HL-60 (cell line): ENCODE data around the gene TTYH2.
"Not testable (repeated sequence)": the region's sequence is repeated elsewhere in the genome, so short reads cannot be mapped to it uniquely, and the experiment has no call there.

ENCODE experiments used
- DNase-seq, 2 experiments: peaks; one replicate each; pipeline ENCODE4 v3.0.0-alpha.2; 2010 to 2020; ENCODE audit warnings: low read depth in 1 of 2, low spot score in 1 of 2
- H3K27ac ChIP-seq: fragments of 250-450 bp; sonication (Bioruptor Pico); replicated peaks from 2 replicates; pipeline ENCODE4 v1.5.1; 2020; ENCODE audit warnings: mild to moderate bottlenecking, moderate library complexity
- H3K27me3 ChIP-seq: fragments of 250-450 bp; sonication (Bioruptor Pico); 2 replicates; pipeline ENCODE4 v1.5.1; 2021; ENCODE audit warnings: mild to moderate bottlenecking, moderate library complexity; ENCODE audit not compliant: insufficient read depth, poor library complexity, severe bottlenecking
- H3K4me3 ChIP-seq: replicated peaks from 2 replicates; pipeline ENCODE4 v1.5.1; 2011; ENCODE audit warnings: mild to moderate bottlenecking, control low read depth, low read length; ENCODE audit not compliant: insufficient read depth
- GABPA ChIP-seq: IDR thresholded peaks from 2 replicates; pipeline ENCODE4 v1.6.1; 2012; ENCODE audit warnings: low read depth
- POLR2AphosphoS5 ChIP-seq: IDR thresholded peaks from 2 replicates; pipeline ENCODE4 v1.6.1; 2012; ENCODE audit warnings: low read depth
- SPI1 ChIP-seq: IDR thresholded peaks from 2 replicates; pipeline ENCODE4 v1.6.1; 2012; ENCODE audit warnings: low read depth, mild to moderate bottlenecking, borderline replicate concordance
- TF ChIP-seq, protein P1 (sequence below): IDR thresholded peaks from one replicate; pipeline ENCODE4 v1.5.1; 2011; ENCODE audit warnings: low read length, control low read depth, inconsistent platforms; ENCODE audit not compliant: insufficient read depth
- TF ChIP-seq, protein P2 (sequence below): IDR thresholded peaks from 2 replicates; pipeline ENCODE4 v1.6.1; 2012; ENCODE audit warnings: low read depth; ENCODE audit not compliant: insufficient replicate concordance

The TTYH2 gene

DNA sequence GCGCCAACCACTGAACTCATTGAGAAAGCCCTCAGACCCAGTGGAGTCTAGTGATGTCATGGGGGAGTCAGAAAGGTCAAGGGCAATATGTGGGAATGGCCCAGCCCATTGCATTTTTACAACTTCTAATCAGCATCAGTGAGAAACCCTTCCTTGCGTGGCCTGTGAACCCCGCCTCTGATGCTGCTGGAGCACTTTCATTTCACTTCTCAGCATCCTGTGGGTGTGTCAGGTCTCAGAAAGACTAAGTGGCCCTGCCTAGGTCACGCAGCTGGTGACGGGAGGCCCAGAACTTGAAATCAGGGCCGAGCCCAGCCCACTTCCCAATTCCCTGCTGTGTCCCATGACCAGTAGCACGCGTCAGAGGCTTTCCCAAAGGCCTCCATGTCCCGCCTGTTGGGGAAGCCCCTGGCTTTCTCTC lies 66.7 kb downstream of the TTYH2 start:
- TF ChIP-seq GABPA (no peak), SPI1 (no peak), POLR2AphosphoS5 (no peak)
- TF ChIP-seq, protein P1, sequence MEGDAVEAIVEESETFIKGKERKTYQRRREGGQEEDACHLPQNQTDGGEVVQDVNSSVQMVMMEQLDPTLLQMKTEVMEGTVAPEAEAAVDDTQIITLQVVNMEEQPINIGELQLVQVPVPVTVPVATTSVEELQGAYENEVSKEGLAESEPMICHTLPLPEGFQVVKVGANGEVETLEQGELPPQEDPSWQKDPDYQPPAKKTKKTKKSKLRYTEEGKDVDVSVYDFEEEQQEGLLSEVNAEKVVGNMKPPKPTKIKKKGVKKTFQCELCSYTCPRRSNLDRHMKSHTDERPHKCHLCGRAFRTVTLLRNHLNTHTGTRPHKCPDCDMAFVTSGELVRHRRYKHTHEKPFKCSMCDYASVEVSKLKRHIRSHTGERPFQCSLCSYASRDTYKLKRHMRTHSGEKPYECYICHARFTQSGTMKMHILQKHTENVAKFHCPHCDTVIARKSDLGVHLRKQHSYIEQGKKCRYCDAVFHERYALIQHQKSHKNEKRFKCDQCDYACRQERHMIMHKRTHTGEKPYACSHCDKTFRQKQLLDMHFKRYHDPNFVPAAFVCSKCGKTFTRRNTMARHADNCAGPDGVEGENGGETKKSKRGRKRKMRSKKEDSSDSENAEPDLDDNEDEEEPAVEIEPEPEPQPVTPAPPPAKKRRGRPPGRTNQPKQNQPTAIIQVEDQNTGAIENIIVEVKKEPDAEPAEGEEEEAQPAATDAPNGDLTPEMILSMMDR: no peak
- TF ChIP-seq, protein P2, sequence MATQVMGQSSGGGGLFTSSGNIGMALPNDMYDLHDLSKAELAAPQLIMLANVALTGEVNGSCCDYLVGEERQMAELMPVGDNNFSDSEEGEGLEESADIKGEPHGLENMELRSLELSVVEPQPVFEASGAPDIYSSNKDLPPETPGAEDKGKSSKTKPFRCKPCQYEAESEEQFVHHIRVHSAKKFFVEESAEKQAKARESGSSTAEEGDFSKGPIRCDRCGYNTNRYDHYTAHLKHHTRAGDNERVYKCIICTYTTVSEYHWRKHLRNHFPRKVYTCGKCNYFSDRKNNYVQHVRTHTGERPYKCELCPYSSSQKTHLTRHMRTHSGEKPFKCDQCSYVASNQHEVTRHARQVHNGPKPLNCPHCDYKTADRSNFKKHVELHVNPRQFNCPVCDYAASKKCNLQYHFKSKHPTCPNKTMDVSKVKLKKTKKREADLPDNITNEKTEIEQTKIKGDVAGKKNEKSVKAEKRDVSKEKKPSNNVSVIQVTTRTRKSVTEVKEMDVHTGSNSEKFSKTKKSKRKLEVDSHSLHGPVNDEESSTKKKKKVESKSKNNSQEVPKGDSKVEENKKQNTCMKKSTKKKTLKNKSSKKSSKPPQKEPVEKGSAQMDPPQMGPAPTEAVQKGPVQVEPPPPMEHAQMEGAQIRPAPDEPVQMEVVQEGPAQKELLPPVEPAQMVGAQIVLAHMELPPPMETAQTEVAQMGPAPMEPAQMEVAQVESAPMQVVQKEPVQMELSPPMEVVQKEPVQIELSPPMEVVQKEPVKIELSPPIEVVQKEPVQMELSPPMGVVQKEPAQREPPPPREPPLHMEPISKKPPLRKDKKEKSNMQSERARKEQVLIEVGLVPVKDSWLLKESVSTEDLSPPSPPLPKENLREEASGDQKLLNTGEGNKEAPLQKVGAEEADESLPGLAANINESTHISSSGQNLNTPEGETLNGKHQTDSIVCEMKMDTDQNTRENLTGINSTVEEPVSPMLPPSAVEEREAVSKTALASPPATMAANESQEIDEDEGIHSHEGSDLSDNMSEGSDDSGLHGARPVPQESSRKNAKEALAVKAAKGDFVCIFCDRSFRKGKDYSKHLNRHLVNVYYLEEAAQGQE: no peak
- Histone ChIP-seq H3K27me3 (peaks cover 2% of the 10 kb centered on the region), H3K4me3 (no peak overlapping the region), H3K27ac (no peak overlapping the region)
- DNase-seq: no peak

DNA sequence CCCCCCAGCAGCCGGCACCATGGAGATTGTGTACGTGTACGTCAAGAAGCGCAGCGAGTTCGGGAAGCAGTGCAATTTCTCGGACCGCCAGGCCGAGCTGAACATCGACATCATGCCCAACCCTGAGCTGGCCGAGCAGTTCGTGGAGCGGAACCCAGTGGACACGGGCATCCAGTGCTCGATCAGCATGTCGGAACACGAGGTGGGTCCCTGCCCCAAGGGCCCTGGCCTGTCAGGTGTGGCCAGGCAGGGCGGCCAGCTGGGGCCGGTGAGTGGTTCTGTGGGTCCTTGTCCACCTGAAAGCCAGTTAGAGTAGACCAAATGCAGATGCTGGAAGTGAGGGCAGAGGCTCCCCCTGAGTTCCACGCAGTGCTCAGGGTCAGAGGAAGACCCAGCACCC lies 68.4 kb downstream of the TTYH2 start:
- H3K4me3 ChIP-seq: no peak overlapping the region
- peaks cover 2% of the 10 kb centered on the region for H3K27me3 ChIP-seq
- TF ChIP-seq, protein P2: no peak
- TF ChIP-seq, protein P1: no peak
- TF ChIP-seq POLR2AphosphoS5: no peak
- TF ChIP-seq SPI1: no peak
- no peak for TF ChIP-seq GABPA
- H3K27ac ChIP-seq: no peak overlapping the region
- DNase-seq: no peak

DNA sequence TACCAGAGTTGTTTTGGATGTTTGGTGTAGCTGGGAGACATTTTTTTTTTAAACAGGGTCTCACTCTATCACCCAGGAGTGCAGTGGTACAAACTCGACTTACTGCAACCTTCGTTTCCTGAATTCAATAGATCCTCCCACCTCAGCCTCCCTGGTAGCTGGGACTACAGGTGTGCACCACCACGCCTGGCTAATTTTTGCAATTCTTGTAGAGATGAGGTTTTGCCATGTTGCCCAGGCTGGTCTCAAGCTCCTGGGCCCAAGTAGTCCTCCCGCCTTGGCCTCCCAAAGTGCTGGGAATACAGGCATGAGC lies 68.9 kb downstream of the TTYH2 start:
- not testable (repeated sequence) for H3K27ac ChIP-seq, DNase-seq, H3K4me3 ChIP-seq, H3K27me3 ChIP-seq

DNA sequence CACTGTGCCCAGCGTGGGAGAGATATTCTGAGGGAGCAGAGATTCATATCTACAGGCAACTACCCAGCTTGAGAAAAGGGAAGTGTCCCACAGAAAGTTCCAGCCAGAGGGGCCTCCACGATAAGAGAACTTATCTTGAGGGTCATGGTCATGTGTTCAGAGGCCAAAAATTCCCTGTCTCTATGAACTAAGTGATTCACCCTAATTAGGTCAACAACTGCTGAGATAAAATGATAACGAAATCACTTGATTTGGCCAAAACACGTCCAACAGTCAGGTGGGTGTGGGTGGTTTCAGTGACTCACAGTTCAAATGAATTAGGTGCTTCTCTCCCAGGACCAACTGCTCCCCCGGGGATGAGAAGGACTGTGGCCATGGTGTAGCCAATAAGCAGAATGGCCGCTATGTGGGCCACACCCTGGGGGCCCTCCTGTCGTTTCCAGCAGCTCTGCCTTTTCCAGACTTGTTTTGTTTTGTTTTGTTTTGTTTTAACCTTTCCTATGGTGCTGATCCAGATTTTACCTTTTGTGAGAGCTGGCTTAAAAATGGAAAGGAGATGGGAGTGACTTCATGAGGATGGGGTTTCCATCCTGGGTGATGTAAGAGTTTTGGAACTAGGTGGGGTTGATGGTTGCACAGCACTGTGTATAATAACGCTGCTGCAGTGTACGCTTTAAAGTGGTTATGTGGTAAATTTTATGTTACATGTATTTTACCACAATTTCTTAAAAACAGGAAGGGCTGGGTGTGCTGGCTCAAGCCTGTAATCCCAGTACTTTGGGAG lies 69.4 kb downstream of the TTYH2 start:
- Histone ChIP-seq H3K27ac (no peak overlapping the region), H3K4me3 (no peak overlapping the region), H3K27me3 (peaks cover 2% of the 10 kb centered on the region)
- TF ChIP-seq, protein P2: no peak
- peak; percentile 88 for TF ChIP-seq SPI1
- DNase-seq: peak in 1 of 2 experiments; percentile 61
